SU-DHL-6 (cell line): ENCODE measurements around the gene NTM.

Source experiments
- H2AFZ ChIP-seq: fragments of 200-600 bp; sonication (generic); 2 replicates; pipeline ENCODE4 v1.6.1; 2014; ENCODE audit warnings: low read depth, mild to moderate bottlenecking, moderate library complexity, mixed read lengths, antibody characterized with exemption, low read length; ENCODE audit not compliant: severe bottlenecking
- H3F3A ChIP-seq: fragments of 200-600 bp; shearing (Covaris generic); 2 replicates; pipeline ENCODE4 v1.6.0; 2016; ENCODE audit warnings: antibody characterized with exemption, mild to moderate bottlenecking; ENCODE audit not compliant: insufficient read depth
- H3K27ac ChIP-seq: fragments of 200-600 bp; sonication (generic); 2 replicates; pipeline ENCODE4 v1.5.1; 2016; ENCODE audit warnings: low read depth, mild to moderate bottlenecking, low read length, moderate library complexity, mixed read lengths
- H3K27me3 ChIP-seq: fragments of 200-600 bp; sonication (generic), shearing (Covaris generic); 2 replicates; pipeline ENCODE4 v1.6.0; 2014; ENCODE audit warnings: mild to moderate bottlenecking, low read length
- H3K36me3 ChIP-seq: fragments of 200-600 bp; sonication (generic); 2 replicates; pipeline ENCODE4 v1.6.1; 2014; ENCODE audit warnings: mild to moderate bottlenecking, low read length, mixed read lengths
- H3K4me2 ChIP-seq: fragments of 300-600, 200-600 bp; shearing (Covaris generic), sonication (generic); 2 replicates; pipeline ENCODE4 v1.6.0; 2014; ENCODE audit warnings: low read length, low read depth, mild to moderate bottlenecking; ENCODE audit not compliant: poor library complexity, severe bottlenecking
- H3K4me3 ChIP-seq: fragments of 200-600 bp; sonication (generic); 2 replicates; pipeline ENCODE4 v1.5.1; 2014; ENCODE audit warnings: antibody characterized with exemption, low read length, mild to moderate bottlenecking, mixed read lengths; ENCODE audit not compliant: insufficient read depth, poor library complexity, severe bottlenecking
- H3K79me2 ChIP-seq: fragments of 200-600 bp; sonication (generic); 2 replicates; pipeline ENCODE4 v1.6.1; 2014; ENCODE audit warnings: mild to moderate bottlenecking, low read length, moderate library complexity; ENCODE audit not compliant: insufficient read depth
- H3K9ac ChIP-seq: fragments of 200-600 bp; sonication (generic); 2 replicates; pipeline ENCODE4 v1.7.0; 2014; ENCODE audit warnings: mild to moderate bottlenecking, low read length
- H3K9me2 ChIP-seq: fragments of 200-600 bp; sonication (generic); replicated peaks from 2 replicates; pipeline ENCODE4 v1.6.1; 2014; ENCODE audit warnings: low read length; ENCODE audit not compliant: insufficient read depth
- H3K9me3 ChIP-seq: fragments of 200-600 bp; sonication (generic); 2 replicates; pipeline ENCODE4 v1.6.1; 2014; ENCODE audit warnings: low read length, mixed read lengths; ENCODE audit not compliant: insufficient read depth
- H4K20me1 ChIP-seq: fragments of 200-600 bp; sonication (generic); 2 replicates; pipeline ENCODE4 v1.6.1; 2014; ENCODE audit warnings: low read depth, mild to moderate bottlenecking, antibody characterized with exemption, low read length, moderate library complexity, mixed read lengths
- EZH2phosphoT487 ChIP-seq: fragments of 200-600 bp; sonication (generic), shearing (Covaris generic); conservative IDR thresholded peaks from 2 replicates; pipeline ENCODE4 v1.6.1; 2018; ENCODE audit warnings: mild to moderate bottlenecking, antibody characterized with exemption, low read length, moderate library complexity, mixed read lengths
- TF ChIP-seq, protein P1 (sequence below): fragments of 200-600 bp; sonication (generic); IDR thresholded peaks from one replicate; pipeline ENCODE4 v1.5.1; 2017; ENCODE audit warnings: antibody characterized with exemption, mild to moderate bottlenecking, low read length, moderate library complexity; ENCODE audit not compliant: insufficient read depth, poor library complexity, severe bottlenecking

The NTM gene

DNA sequence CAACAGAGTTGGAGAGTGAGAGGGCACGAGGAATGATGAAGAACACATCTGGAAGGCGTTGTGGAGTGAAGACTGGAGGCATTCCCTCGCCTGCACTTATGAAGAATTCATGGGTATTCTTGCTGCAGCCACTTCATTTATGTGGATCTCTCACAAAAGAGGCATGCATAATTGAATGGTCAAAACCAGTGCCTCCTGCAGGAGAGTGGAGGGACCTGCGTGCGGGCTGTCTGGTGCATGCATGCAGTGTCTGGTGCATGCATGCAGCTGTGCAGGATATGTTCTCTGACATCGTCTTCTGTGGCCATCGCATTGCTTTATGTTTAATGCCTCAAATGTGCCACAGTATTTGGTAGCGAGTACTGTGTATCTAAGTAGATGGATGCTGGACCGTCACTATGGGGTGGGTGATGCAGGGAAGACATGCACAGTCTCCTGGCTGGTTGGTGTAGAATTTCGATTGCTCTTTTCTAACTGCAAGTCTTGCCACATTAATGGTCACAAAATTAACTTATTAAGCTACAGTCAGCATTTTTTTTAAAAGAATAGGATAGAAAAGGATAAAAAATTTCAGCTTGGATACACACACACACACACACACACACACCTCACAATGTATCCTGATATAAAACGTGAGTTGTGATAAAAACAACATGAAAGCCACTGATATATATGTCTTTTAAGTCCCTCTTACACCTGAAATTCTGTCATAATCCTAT, 20.9 kb upstream of the NTM start:
- Histone ChIP-seq H3K27me3 (no peaks in the 10 kb centered on the region), H4K20me1 (no peaks in the 10 kb centered on the region), H3K9ac (no peak overlapping the region), H3K9me3 (no peaks in the 10 kb centered on the region), H3K4me3 (no peak overlapping the region), H3K9me2 (no peaks in the 10 kb centered on the region), H3K79me2 (no peaks in the 10 kb centered on the region), H3K4me2 (no peak overlapping the region), H3K36me3 (no peaks in the 10 kb centered on the region), H3K27ac (no peak overlapping the region), H2AFZ (no peak overlapping the region), H3F3A (no peaks in the 10 kb centered on the region)
- TF ChIP-seq EZH2phosphoT487: no peak
- TF ChIP-seq, protein P1, sequence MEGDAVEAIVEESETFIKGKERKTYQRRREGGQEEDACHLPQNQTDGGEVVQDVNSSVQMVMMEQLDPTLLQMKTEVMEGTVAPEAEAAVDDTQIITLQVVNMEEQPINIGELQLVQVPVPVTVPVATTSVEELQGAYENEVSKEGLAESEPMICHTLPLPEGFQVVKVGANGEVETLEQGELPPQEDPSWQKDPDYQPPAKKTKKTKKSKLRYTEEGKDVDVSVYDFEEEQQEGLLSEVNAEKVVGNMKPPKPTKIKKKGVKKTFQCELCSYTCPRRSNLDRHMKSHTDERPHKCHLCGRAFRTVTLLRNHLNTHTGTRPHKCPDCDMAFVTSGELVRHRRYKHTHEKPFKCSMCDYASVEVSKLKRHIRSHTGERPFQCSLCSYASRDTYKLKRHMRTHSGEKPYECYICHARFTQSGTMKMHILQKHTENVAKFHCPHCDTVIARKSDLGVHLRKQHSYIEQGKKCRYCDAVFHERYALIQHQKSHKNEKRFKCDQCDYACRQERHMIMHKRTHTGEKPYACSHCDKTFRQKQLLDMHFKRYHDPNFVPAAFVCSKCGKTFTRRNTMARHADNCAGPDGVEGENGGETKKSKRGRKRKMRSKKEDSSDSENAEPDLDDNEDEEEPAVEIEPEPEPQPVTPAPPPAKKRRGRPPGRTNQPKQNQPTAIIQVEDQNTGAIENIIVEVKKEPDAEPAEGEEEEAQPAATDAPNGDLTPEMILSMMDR: no peak

DNA sequence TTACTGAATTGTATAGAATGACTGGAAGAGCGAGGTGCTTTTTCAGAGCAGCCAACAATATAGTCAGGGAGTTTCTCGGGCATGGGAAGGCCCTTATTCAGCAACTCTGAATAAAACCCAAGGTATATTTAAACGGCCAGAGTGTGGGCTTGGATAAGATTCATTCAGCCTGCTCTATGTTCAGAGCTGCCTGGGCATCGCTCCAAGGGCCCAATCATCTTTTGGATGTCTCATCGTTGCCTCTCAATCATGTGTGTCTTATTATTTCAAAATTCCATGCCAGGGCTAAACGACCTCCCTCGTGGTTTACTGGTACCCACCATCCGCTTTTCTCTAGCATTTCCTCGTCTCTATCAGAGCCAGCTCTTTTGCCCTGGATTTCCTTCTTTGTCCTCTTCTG, 19.5 kb upstream of the NTM start:
- no peaks in the 10 kb centered on the region for H3K9me2 ChIP-seq
- no peak overlapping the region for H3K9ac ChIP-seq
- no peaks in the 10 kb centered on the region for H3K36me3 ChIP-seq
- H3K27me3 ChIP-seq: no peaks in the 10 kb centered on the region
- H4K20me1 ChIP-seq: no peaks in the 10 kb centered on the region
- no peak overlapping the region for H3K4me3 ChIP-seq
- no peaks in the 10 kb centered on the region for H3K9me3 ChIP-seq
- H3K27ac ChIP-seq: no peak overlapping the region
- H3F3A ChIP-seq: no peaks in the 10 kb centered on the region
- TF ChIP-seq, protein P1: no peak
- no peak overlapping the region for H2AFZ ChIP-seq
- H3K4me2 ChIP-seq: no peak overlapping the region
- H3K79me2 ChIP-seq: no peaks in the 10 kb centered on the region

DNA sequence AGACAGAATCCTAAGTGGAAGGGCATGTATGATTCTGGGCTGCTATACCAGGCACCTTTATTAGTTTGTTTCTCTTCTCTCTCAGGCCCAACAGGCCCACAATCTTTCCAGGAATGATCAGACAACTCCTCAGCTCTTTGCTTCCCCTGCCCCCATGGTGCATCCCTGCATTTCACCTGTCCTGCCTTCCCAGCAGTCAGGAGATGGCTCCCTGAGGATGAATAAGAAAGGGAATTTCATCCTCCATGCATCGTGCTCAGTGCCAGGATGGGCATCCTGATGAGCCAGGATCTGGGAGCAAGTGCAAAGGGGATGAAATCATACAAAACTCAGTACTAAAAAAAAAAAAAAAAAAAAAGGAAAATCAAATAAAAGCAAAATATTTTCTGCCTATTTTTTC, 18.6 kb upstream of the NTM start:
- Histone ChIP-seq H3K27ac (no peak overlapping the region), H3K9ac (no peak overlapping the region), H3K4me2 (no peak overlapping the region), H3K9me3 (no peaks in the 10 kb centered on the region), H2AFZ (no peak overlapping the region), H3K9me2 (no peaks in the 10 kb centered on the region), H4K20me1 (no peaks in the 10 kb centered on the region), H3K4me3 (no peak overlapping the region), H3K79me2 (no peaks in the 10 kb centered on the region), H3K27me3 (no peaks in the 10 kb centered on the region), H3F3A (no peaks in the 10 kb centered on the region), H3K36me3 (no peaks in the 10 kb centered on the region)
- TF ChIP-seq, protein P1: no peak
- TF ChIP-seq EZH2phosphoT487: no peak
